ENCODE results near the gene MAPK12. TPM values are rescaled to one million over a fixed set of nuclear protein-coding genes. Genes with fewer than 3 reads are reported as not detected.
A peak's percentile ranks its signal among the peaks of the same experiment; 100 is the strongest.

The MAPK12 gene
- total and polyA plus RNA-seq, 10 donors, result 3.9 to 11.6 (median 7.9) TPM

GRCh38 chr22:50297510-50298265 lies 36.2 kb upstream of the MAPK12 start:
- intact Hi-C loops (cut with DNase I; ENCODE audit: low total_unique reads), result no loop called here
- Histone ChIP-seq H3K36me3 (peaks cover 0 to 7% (median 0%) of the 10 kb centered on the region in 6 donors), H3K27ac (peak overlapping the region; percentile 29 to 96 (median 81)), H3K9me3 (no peaks in the 10 kb centered on the region), H3K4me1 (peaks cover 75 to 100% (median 96%) of the 10 kb centered on the region in 6 donors), H3K4me3 (peak overlapping the region in 2 of 8 donors; percentile 11 to 32), H3K27me3 (replicated peaks in 1 of 7) (peaks cover 0 to 61% (median 10%) of the 10 kb centered on the region in 7 donors)
- DNase-seq, result no peak
- 73 to 85% (median 77%) methylated on average over 11 to 20 of the region's 20 CpGs for WGBS, 5 donors
- TF ChIP-seq POLR2AphosphoS5 (IDR thresholded peaks at IDR 0.05) (peak in 1 of 3 donors; percentile 39), CTCF (IDR thresholded peaks at IDR 0.05 in 8 of 11, conservative IDR thresholded peaks at IDR 0.05 in 3 of 11) (no peak)

- TF ChIP-seq POLR2A (IDR thresholded peaks at IDR 0.05) (no peak), POLR2AphosphoS5 (IDR thresholded peaks at IDR 0.05) (peak in 2 of 3 donors; percentile 27 to 54)
- DNase-seq, result no peak
Observed at GRCh38 chr22:50296658-50297490, 35.4 kb upstream of the MAPK12 start.

GRCh38 chr22:50294319-50294656 lies 32.8 kb upstream of the MAPK12 start:
- H3K4me1 ChIP-seq, result peaks cover 62 to 100% (median 96%) of the 10 kb centered on the region in 6 donors
- H3K27me3 ChIP-seq (replicated peaks in 1 of 7), result peaks cover 0 to 76% (median 7%) of the 10 kb centered on the region in 7 donors
- peak overlapping the region; percentile 15 to 96 (median 76) for H3K27ac ChIP-seq
- peaks cover 0 to 29% (median 11%) of the 10 kb centered on the region in 6 donors for H3K36me3 ChIP-seq
- peak overlapping the region in 4 of 8 donors; percentile 17 to 57 (median 24) for H3K4me3 ChIP-seq
- intact Hi-C loops (cut with DNase I; ENCODE audit: low total_unique reads), result no loop called here
- no peaks in the 10 kb centered on the region for H3K9me3 ChIP-seq
- no peak for TF ChIP-seq POLR2AphosphoS5 (IDR thresholded peaks at IDR 0.05)
- no peak for TF ChIP-seq CTCF (IDR thresholded peaks at IDR 0.05 in 8 of 11, conservative IDR thresholded peaks at IDR 0.05 in 3 of 11)
- no peak for TF ChIP-seq POLR2A (IDR thresholded peaks at IDR 0.05)
- no peak for DNase-seq
- WGBS, 5 donors, result 12 to 39% (median 31%) methylated on average over 5 of the region's 5 CpGs

More at GRCh38 chr22:50296658-50297490, 35.4 kb upstream of the MAPK12 start:
- no peaks in the 10 kb centered on the region for H3K9me3 ChIP-seq
- peaks cover 74 to 100% (median 96%) of the 10 kb centered on the region in 6 donors for H3K4me1 ChIP-seq
- H3K36me3 ChIP-seq, result peaks cover 0 to 11% (median 0%) of the 10 kb centered on the region in 6 donors
- peaks cover 0 to 69% (median 14%) of the 10 kb centered on the region in 7 donors for H3K27me3 ChIP-seq (replicated peaks in 1 of 7)
- H3K4me3 ChIP-seq, result peak overlapping the region in 2 of 8 donors; percentile 11 to 32
- intact Hi-C loops (cut with DNase I; ENCODE audit: low total_unique reads), result no loop called here
- WGBS, 5 donors, result 58 to 74% (median 66%) methylated on average over 18 to 29 of the region's 29 CpGs
- H3K27ac ChIP-seq, result peak overlapping the region; percentile 29 to 96 (median 81)

- H3K9me3 ChIP-seq, result no peaks in the 10 kb centered on the region
- peak in 2 of 11 experiments; percentile 22 for TF ChIP-seq CTCF (IDR thresholded peaks at IDR 0.05 in 8 of 11, conservative IDR thresholded peaks at IDR 0.05 in 3 of 11)
- no peak for TF ChIP-seq POLR2A (IDR thresholded peaks at IDR 0.05)
- peak; percentile 69 to 85 (median 85) for TF ChIP-seq POLR2AphosphoS5 (IDR thresholded peaks at IDR 0.05)
- intact Hi-C loops (cut with DNase I; ENCODE audit: low total_unique reads), result no loop called here
- peak overlapping the region in 7 of 8 donors; percentile 17 to 57 (median 23) for H3K4me3 ChIP-seq
- H3K36me3 ChIP-seq, result peaks cover 0 to 35% (median 17%) of the 10 kb centered on the region in 6 donors
- peak overlapping the region; percentile 42 to 96 (median 76) for H3K27ac ChIP-seq
- WGBS, 5 donors, result 5 to 15% (median 9%) methylated on average over 18 to 42 of the region's 42 CpGs
- peak; percentile 88 for DNase-seq
- H3K27me3 ChIP-seq (replicated peaks in 1 of 7), result peaks cover 0 to 76% (median 7%) of the 10 kb centered on the region in 7 donors
- H3K4me1 ChIP-seq, result peaks cover 56 to 100% (median 93%) of the 10 kb centered on the region in 6 donors
Observed at GRCh38 chr22:50293441-50294318, 32.2 kb upstream of the MAPK12 start.
